ENCODE results near the gene EHHADH. TPM values are rescaled to one million over a fixed set of nuclear protein-coding genes. Genes with fewer than 3 reads are reported as not detected.

Gene EHHADH
- total RNA-seq, 1 experiment from 2014 or later, result 1.0 TPM

GRCh38 chr3:185153171-185153771 lies 100.6 kb downstream of the EHHADH start:
- peak; percentile 92 for DNase-seq
- H3K4me3 ChIP-seq (ENCODE audit: insufficient read depth, low read depth, low read length), result peak overlapping the region; percentile 65
- no peaks in the 10 kb centered on the region for H3K36me3 ChIP-seq (replicated peaks; ENCODE audit: control insufficient read depth, insufficient read depth, low read length)
- peaks cover 35% of the 10 kb centered on the region for H3K27me3 ChIP-seq (ENCODE audit: control insufficient read depth, insufficient read depth, low read length)

GRCh38 chr3:185152410-185153170 lies 101.3 kb downstream of the EHHADH start, which contains the start of gene C3orf70:
Gene C3orf70, minus strand, starts transcription at chr3:185153060. Its CDS starts 237 bp downstream, at chr3:185152823.
- H3K36me3 ChIP-seq (replicated peaks; ENCODE audit: control insufficient read depth, insufficient read depth, low read length), result no peaks in the 10 kb centered on the region
- H3K27me3 ChIP-seq (ENCODE audit: control insufficient read depth, insufficient read depth, low read length), result peaks cover 35% of the 10 kb centered on the region
- DNase-seq, result peak; percentile 86
- peak within 1 kb of the TSS; percentile 65 for H3K4me3 ChIP-seq (ENCODE audit: insufficient read depth, low read depth, low read length)

GRCh38 chr3:185151964-185152409 lies 101.9 kb downstream of the EHHADH start:
- Histone ChIP-seq H3K27me3 (ENCODE audit: control insufficient read depth, insufficient read depth, low read length) (peaks cover 35% of the 10 kb centered on the region), H3K36me3 (replicated peaks; ENCODE audit: control insufficient read depth, insufficient read depth, low read length) (no peaks in the 10 kb centered on the region), H3K4me3 (ENCODE audit: insufficient read depth, low read depth, low read length) (peak overlapping the region; percentile 65)
- DNase-seq, result no peak

DNA sequence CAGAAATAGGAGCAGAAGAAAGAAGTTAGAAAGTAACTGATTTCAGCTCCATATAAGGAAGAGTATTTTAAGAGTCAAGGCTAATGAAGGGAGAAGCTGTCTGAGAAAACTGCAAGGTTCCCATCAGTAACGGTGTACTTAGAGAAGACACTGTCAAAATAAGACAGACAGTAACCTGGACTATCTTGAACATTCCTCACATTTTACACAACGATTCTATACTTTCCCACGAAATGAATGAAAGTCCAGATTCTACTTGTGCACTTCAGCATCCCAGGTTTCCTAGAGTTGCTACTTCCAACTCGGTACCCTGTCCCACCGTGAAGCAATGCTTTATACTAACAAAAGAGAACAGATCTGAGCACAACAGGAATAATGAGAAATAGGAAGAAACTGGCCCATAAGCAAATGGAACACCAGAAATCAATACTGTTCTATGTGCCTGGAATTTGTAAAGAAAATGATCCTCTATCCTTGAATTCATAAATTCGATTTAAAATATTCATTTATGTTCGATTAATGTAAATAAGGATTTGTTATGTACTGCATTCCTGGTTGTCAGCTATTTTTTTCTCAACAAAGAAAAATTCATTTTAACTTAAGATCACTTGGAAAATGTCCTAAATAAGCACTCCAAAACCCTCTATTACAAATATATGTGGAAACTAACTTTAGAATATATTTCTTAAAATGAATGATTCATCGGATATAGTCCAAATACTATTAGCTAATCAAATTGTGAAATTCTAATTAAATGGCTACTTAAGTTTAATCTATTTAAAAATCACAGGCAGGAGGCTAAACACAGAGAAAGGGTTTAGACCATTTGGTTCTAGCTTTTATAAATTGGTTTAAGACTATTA lies 102.5 kb downstream of the EHHADH start:
- no peak for DNase-seq
- H3K27me3 ChIP-seq (ENCODE audit: control insufficient read depth, insufficient read depth, low read length), result peaks cover 35% of the 10 kb centered on the region
- no peak overlapping the region for H3K4me3 ChIP-seq (ENCODE audit: insufficient read depth, low read depth, low read length)
- no peaks in the 10 kb centered on the region for H3K36me3 ChIP-seq (replicated peaks; ENCODE audit: control insufficient read depth, insufficient read depth, low read length)

DNA sequence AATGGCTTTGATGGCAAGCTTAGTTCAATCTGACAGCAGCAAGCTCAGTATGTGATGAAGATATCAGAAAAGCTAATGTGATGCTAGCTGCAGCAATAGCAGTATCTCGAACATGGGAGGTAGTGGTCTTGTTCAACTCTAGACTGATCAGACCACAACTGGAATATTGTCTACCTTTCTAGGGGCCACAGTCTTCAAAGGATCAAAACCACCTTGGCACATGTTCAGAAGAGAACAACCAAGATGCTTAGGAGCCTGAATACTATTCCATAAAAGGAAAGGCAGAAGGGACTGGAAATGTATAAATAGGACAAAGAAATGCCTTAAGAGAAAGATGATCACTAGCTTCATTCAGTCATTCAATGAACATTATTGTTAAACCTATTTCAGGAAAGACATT lies 103.3 kb downstream of the EHHADH start:
- H3K4me3 ChIP-seq (ENCODE audit: insufficient read depth, low read depth, low read length), result no peak overlapping the region
- peaks cover 35% of the 10 kb centered on the region for H3K27me3 ChIP-seq (ENCODE audit: control insufficient read depth, insufficient read depth, low read length)
- DNase-seq, result no peak
- no peaks in the 10 kb centered on the region for H3K36me3 ChIP-seq (replicated peaks; ENCODE audit: control insufficient read depth, insufficient read depth, low read length)

GRCh38 chr3:185149591-185149990 lies 104.3 kb downstream of the EHHADH start:
- H3K27me3 ChIP-seq (ENCODE audit: control insufficient read depth, insufficient read depth, low read length), result peaks cover 35% of the 10 kb centered on the region

GRCh38 chr3:185145511-185145910 lies 108.3 kb downstream of the EHHADH start:
- Histone ChIP-seq H3K4me3 (ENCODE audit: insufficient read depth, low read depth, low read length) (no peak overlapping the region), H3K27me3 (ENCODE audit: control insufficient read depth, insufficient read depth, low read length) (peaks cover 7% of the 10 kb centered on the region), H3K36me3 (replicated peaks; ENCODE audit: control insufficient read depth, insufficient read depth, low read length) (no peaks in the 10 kb centered on the region)
- no peak for DNase-seq

More at GRCh38 chr3:185149591-185149990, 104.3 kb downstream of the EHHADH start:
- H3K36me3 ChIP-seq (replicated peaks; ENCODE audit: control insufficient read depth, insufficient read depth, low read length), result no peaks in the 10 kb centered on the region
- DNase-seq, result no peak
- no peak overlapping the region for H3K4me3 ChIP-seq (ENCODE audit: insufficient read depth, low read depth, low read length)

DNA sequence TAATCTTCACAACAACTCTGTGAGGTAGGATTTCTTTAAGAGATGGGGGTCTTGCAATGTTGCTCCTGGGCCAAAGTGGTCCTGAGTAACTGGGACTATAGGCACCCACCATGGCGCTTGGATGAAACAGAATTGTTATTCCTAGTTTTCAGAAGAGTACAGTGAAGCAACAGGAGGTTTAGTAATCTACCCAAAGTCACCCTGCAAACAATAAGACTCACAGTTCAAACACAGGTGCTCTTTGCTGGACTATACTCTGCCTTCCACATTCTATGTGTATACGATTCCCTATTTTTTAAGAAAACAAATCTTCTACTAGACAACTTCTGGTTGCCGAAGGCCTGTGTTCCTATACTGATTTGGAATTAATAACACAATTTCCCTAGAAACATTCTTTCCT lies 109.1 kb downstream of the EHHADH start:
- no peak for DNase-seq
- no peak overlapping the region for H3K4me3 ChIP-seq (ENCODE audit: insufficient read depth, low read depth, low read length)
- no peaks in the 10 kb centered on the region for H3K36me3 ChIP-seq (replicated peaks; ENCODE audit: control insufficient read depth, insufficient read depth, low read length)
- peaks cover 2% of the 10 kb centered on the region; the same call in 1 of the 2 replicates for H3K27me3 ChIP-seq (ENCODE audit: control insufficient read depth, insufficient read depth, low read length)

Other genes starting within 250 kb of the EHHADH start
- gene C3orf70, start 101.0 kb downstream of the EHHADH start, total RNA-seq (2014; rRNA removed; shearing (Covaris generic)), result 0.63 and 1.1 TPM in 2 replicates
- not detected in 2 replicates for gene MAP3K13, start 109.1 kb upstream of the EHHADH start, total RNA-seq (2014; rRNA removed; shearing (Covaris generic))
- 9.2 and 11.7 TPM in 2 replicates for gene TMEM41A, start 245.0 kb upstream of the EHHADH start, total RNA-seq (2014; rRNA removed; shearing (Covaris generic))

All from H7 (cell line).